ENCODE measurements around the gene PBXIP1.

Gene PBXIP1

DNA sequence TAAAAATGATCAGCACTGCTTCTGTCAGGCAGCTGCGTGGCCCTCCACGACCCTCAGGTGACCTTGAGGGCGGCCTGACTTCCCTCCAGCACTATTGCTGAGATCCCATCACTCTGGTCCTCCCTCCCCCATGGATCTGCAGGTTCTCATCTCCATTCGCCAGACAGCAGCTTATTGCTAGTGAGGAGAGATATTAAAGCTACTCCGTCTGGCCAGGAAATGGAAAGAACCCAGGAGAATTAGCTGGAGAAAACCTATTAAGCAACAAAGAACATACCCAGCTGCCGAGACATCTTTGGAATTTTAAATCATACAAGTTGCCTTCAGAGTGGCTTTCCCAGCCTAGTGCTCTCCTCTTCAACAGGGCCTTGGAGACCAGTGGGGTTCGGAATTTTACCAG, 60.1 kb downstream of the PBXIP1 start:
- no peak for DNase-seq (ENCODE audit: low read depth in 2 of 2)
